CD4-positive, alpha-beta T cell (primary cell): Measurements from ENCODE around the gene FNDC10. TPM values are rescaled to one million over a fixed set of nuclear protein-coding genes. Genes with fewer than 3 reads are reported as not detected.
"Not testable (repeated sequence)": the region's sequence is repeated elsewhere in the genome, so short reads cannot be mapped to it uniquely, and the experiment has no call there.

Source experiments
- ATAC-seq: fragments of 200-7000 bp; cut with Tn5 transposase; one replicate; pipeline ENCODE4 v1.10.0; 2022; ENCODE audit warnings: mild to moderate bottlenecking; ENCODE audit not compliant: poor library complexity
- CTCF ChIA-PET: fragments of 350-600 bp; sonication (Branson Sonifier 250); formaldehyde crosslinking; loops from one replicate; lab custom pipeline; 2021; ENCODE audit warnings: antibody characterized with exemption, inconsistent platforms; lab: Charles Lee
- POLR2A ChIA-PET: fragments of 350-600 bp; sonication (Branson Sonifier 250); formaldehyde crosslinking; loops from one replicate; lab custom pipeline; 2021; ENCODE audit warnings: antibody characterized with exemption, inconsistent platforms; lab: Charles Lee
- DNase-seq, 14 experiments: peaks; one replicate each; pipeline ENCODE4 v3.0.0-alpha.2; 2013 to 2020; ENCODE audit warnings: mixed read lengths in 2 of 14
- H3K27ac ChIP-seq, 2 donors: one replicate each; pipeline versions ENCODE4 v1.5.1 to v1.7.0; 2013; ENCODE audit warnings: low read length in 2 of 2, low read depth in 1 of 2, mild to moderate bottlenecking in 1 of 2
- H3K27me3 ChIP-seq, 2 experiments: 1 replicate in 1 of 2; 2 replicates in 1 of 2; pipeline versions ENCODE4 v1.6.1 to v1.7.0; 2013; ENCODE audit warnings: low read length in 2 of 2, control low read depth in 1 of 2, mild to moderate bottlenecking in 1 of 2, moderate library complexity in 1 of 2; ENCODE audit not compliant: insufficient read depth in 2 of 2, control insufficient read depth in 1 of 2
- H3K36me3 ChIP-seq: one replicate; pipeline ENCODE4 v1.6.1; 2013; ENCODE audit warnings: low read length, control low read depth; ENCODE audit not compliant: insufficient read depth
- H3K4me1 ChIP-seq: one replicate; pipeline ENCODE4 v1.6.1; 2013; ENCODE audit warnings: low read length, control low read depth; ENCODE audit not compliant: insufficient read depth
- H3K4me3 ChIP-seq: one replicate; pipeline ENCODE4 v1.5.1; 2013; ENCODE audit warnings: mild to moderate bottlenecking, low read length, moderate library complexity
- H3K9me3 ChIP-seq, 2 experiments: 1 replicate in 1 of 2; 2 replicates in 1 of 2; pipeline versions ENCODE4 v1.6.1 to v1.7.0; 2013; ENCODE audit warnings: low read length in 2 of 2, mild to moderate bottlenecking in 2 of 2, control low read depth in 1 of 2, moderate library complexity in 1 of 2; ENCODE audit not compliant: control insufficient read depth in 1 of 2, insufficient read depth in 1 of 2
- H3K27ac Mint-ChIP-seq: one replicate; pipeline ENCODE4 v1.8.0; 2020; ENCODE audit warnings: mixed read lengths
- H3K27me3 Mint-ChIP-seq: one replicate; pipeline ENCODE4 v1.8.0; 2021; ENCODE audit warnings: mixed read lengths
- H3K36me3 Mint-ChIP-seq: one replicate; pipeline ENCODE4 v1.8.0; 2021; ENCODE audit warnings: low read depth, mixed read lengths
- H3K4me1 Mint-ChIP-seq: one replicate; pipeline ENCODE4 v1.8.0; 2021; ENCODE audit warnings: low read depth, mixed read lengths
- H3K4me3 Mint-ChIP-seq: one replicate; pipeline ENCODE4 v1.8.0; 2020; ENCODE audit warnings: mild to moderate bottlenecking, mixed read lengths
- H3K9me3 Mint-ChIP-seq: one replicate; pipeline ENCODE4 v1.8.0; 2020; ENCODE audit warnings: mixed read lengths
- intact Hi-C, 2 experiments: fragments of 100-400 bp; cut with DNase I in 1 of 2; cut with micrococcal nuclease in 1 of 2; formaldehyde crosslinking; loops; one replicate each; pipeline versions ENCODE4 v1.15.1 to v1.9.0; 2023 to 2025; cut with DNase I, micrococcal nuclease
- total RNA-seq, 174 experiments: library from RNA in 2 of 174; stranded (reverse) in 2 of 174; gene quantifications; one replicate each; pipeline ENCODE4 v1.2.3 and lab custom pipeline; 2021 to 2026

FNDC10 gene
- total RNA-seq, 2 experiments from 2014 or later, result 1.0 to 1.3 TPM

GRCh38 chr1:1640081-1640480 lies 40.1 kb upstream of the FNDC10 start:
- H3K9me3 ChIP-seq, H3K9me3 Mint-ChIP-seq, H3K4me3 ChIP-seq, H3K27me3 ChIP-seq, H3K27me3 Mint-ChIP-seq, H3K36me3 Mint-ChIP-seq, H3K36me3 ChIP-seq, CTCF ChIA-PET, POLR2A ChIA-PET, H3K27ac Mint-ChIP-seq, H3K27ac ChIP-seq, H3K4me1 ChIP-seq, ATAC-seq, H3K4me1 Mint-ChIP-seq, intact Hi-C loops, DNase-seq, H3K4me3 Mint-ChIP-seq: not testable (repeated sequence)

- H3K4me3 ChIP-seq, H3K4me3 Mint-ChIP-seq, H3K9me3 Mint-ChIP-seq, H3K9me3 ChIP-seq, H3K27ac Mint-ChIP-seq, H3K36me3 Mint-ChIP-seq, H3K27ac ChIP-seq, POLR2A ChIA-PET, H3K4me1 Mint-ChIP-seq, H3K36me3 ChIP-seq, H3K27me3 Mint-ChIP-seq, H3K27me3 ChIP-seq, ATAC-seq, H3K4me1 ChIP-seq: not testable (repeated sequence)
- CTCF ChIA-PET, result interaction anchor here (0.7 kb wide), 1 partner anchor 307 kb away, joined by 3 read pairs; no protein-coding TSS in a partner anchor
- DNase-seq, result peak in 1 of 14 experiments; percentile 11
- intact Hi-C loops, result loop anchor here in 1 of 2 experiments (10.0 kb wide), 1 partner anchor 755 kb away; the partner anchor contains the start of genes MORN1 and RER1
Measured at GRCh38 chr1:1639368-1639767, 39.4 kb upstream of the FNDC10 start.

- H3K36me3 ChIP-seq, H3K4me1 ChIP-seq, H3K27me3 ChIP-seq, H3K9me3 ChIP-seq, H3K9me3 Mint-ChIP-seq, H3K36me3 Mint-ChIP-seq, H3K4me3 ChIP-seq, ATAC-seq, H3K27ac ChIP-seq, H3K4me3 Mint-ChIP-seq, DNase-seq, H3K4me1 Mint-ChIP-seq, POLR2A ChIA-PET, H3K27me3 Mint-ChIP-seq, H3K27ac Mint-ChIP-seq: not testable (repeated sequence)
- intact Hi-C loops, result loop anchor here in 1 of 2 experiments (10.0 kb wide), 1 partner anchor 756 kb away; the partner anchor contains the start of genes MORN1 and RER1
- CTCF ChIA-PET, result interaction anchor here (0.7 kb wide), 1 partner anchor 307 kb away, joined by 3 read pairs; no protein-coding TSS in a partner anchor
Measured at GRCh38 chr1:1638528-1638927, 38.6 kb upstream of the FNDC10 start.

- CTCF ChIA-PET, H3K9me3 Mint-ChIP-seq, H3K4me3 Mint-ChIP-seq, POLR2A ChIA-PET, H3K9me3 ChIP-seq, H3K36me3 Mint-ChIP-seq, H3K4me1 ChIP-seq, H3K27me3 Mint-ChIP-seq, H3K27ac ChIP-seq, H3K27ac Mint-ChIP-seq, H3K4me1 Mint-ChIP-seq, H3K4me3 ChIP-seq, H3K36me3 ChIP-seq, H3K27me3 ChIP-seq, DNase-seq, ATAC-seq: not testable (repeated sequence)
- intact Hi-C loops, result loop anchor here in 1 of 2 experiments (10.0 kb wide), 1 partner anchor 757 kb away; the partner anchor contains the start of genes MORN1 and RER1
Measured at GRCh38 chr1:1637479-1637875, 37.5 kb upstream of the FNDC10 start.

GRCh38 chr1:1636621-1637478 lies 36.9 kb upstream of the FNDC10 start:
- POLR2A ChIA-PET, H3K4me1 Mint-ChIP-seq, H3K36me3 ChIP-seq, H3K27ac ChIP-seq, H3K27me3 ChIP-seq, H3K36me3 Mint-ChIP-seq, H3K4me1 ChIP-seq, H3K27ac Mint-ChIP-seq, H3K27me3 Mint-ChIP-seq, H3K4me3 ChIP-seq, CTCF ChIA-PET, H3K9me3 ChIP-seq, ATAC-seq, H3K9me3 Mint-ChIP-seq: not testable (repeated sequence)
- peak overlapping the region; percentile 4 for H3K4me3 Mint-ChIP-seq
- DNase-seq, result peak in 1 of 14 experiments; percentile 18
- intact Hi-C loops, result loop anchor here in 1 of 2 experiments (10.0 kb wide), 1 partner anchor 758 kb away; the partner anchor contains the start of genes MORN1 and RER1

GRCh38 chr1:1634613-1635012 lies 34.7 kb upstream of the FNDC10 start:
- H3K27ac Mint-ChIP-seq, POLR2A ChIA-PET, H3K9me3 Mint-ChIP-seq, H3K36me3 ChIP-seq, H3K9me3 ChIP-seq, ATAC-seq, CTCF ChIA-PET, H3K4me3 Mint-ChIP-seq, H3K36me3 Mint-ChIP-seq, H3K27me3 ChIP-seq, H3K27ac ChIP-seq, H3K4me1 Mint-ChIP-seq, H3K27me3 Mint-ChIP-seq, H3K4me3 ChIP-seq: not testable (repeated sequence)
- H3K4me1 ChIP-seq, result peaks cover 21% of the 10 kb centered on the region
- peak in 1 of 14 experiments; percentile 20 for DNase-seq
- intact Hi-C loops, result loop anchor here in 1 of 2 experiments (10.0 kb wide), 1 partner anchor 760 kb away; the partner anchor contains the start of genes MORN1 and RER1

GRCh38 chr1:1633409-1633808 lies 33.5 kb upstream of the FNDC10 start:
- CTCF ChIA-PET, ATAC-seq: not testable (repeated sequence)
- intact Hi-C loops, result loop anchor here in 1 of 2 experiments (10.0 kb wide), 1 partner anchor 761 kb away; the partner anchor contains the start of genes MORN1 and RER1

More at GRCh38 chr1:1633409-1633808, 33.5 kb upstream of the FNDC10 start:
- DNase-seq, H3K9me3 ChIP-seq, H3K27me3 Mint-ChIP-seq, POLR2A ChIA-PET, H3K4me1 Mint-ChIP-seq, H3K4me3 ChIP-seq, H3K36me3 ChIP-seq, H3K4me3 Mint-ChIP-seq, H3K27me3 ChIP-seq, H3K27ac ChIP-seq, H3K9me3 Mint-ChIP-seq, H3K36me3 Mint-ChIP-seq, H3K27ac Mint-ChIP-seq: not testable (repeated sequence)
- peaks cover 29% of the 10 kb centered on the region for H3K4me1 ChIP-seq
